Measurements from ENCODE around the gene GATM. TPM values are rescaled to one million over a fixed set of nuclear protein-coding genes. Genes with fewer than 3 reads are reported as not detected.

The GATM gene
- total and polyA plus RNA-seq, 2 experiments from 2014 or later, result 87.6 to 268 TPM

DNA sequence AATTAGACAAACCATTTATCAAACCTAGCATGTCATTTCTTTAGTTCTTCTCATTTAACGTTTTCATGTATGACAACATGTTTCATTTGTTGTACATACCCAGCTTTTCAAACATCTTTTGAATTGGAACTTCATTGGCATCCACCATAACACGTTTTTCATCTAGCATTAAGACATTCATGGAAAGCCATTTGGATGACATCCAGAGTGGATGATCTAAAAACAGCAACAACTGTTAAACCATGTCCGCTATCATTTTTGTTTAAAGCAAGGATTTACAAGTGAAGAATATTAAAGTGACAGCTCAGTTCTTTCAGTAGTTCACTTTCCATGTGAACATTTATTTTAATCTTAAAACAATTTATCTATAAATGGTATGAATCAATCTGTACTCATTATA is 14.5 kb downstream of the GATM start:
- no peaks in the 10 kb centered on the region for H3K9me3 ChIP-seq (ENCODE audit: low read depth)
- no peaks in the 10 kb centered on the region for H3K9me2 ChIP-seq (replicated peaks; ENCODE audit: insufficient read depth)
- H3K4me2 ChIP-seq, result no peak overlapping the region
- no peaks in the 10 kb centered on the region for H3K4me1 ChIP-seq (ENCODE audit: insufficient read depth)
- no peaks in the 10 kb centered on the region for H3K79me2 ChIP-seq
- no peak overlapping the region for H3K27ac ChIP-seq
- no peaks in the 10 kb centered on the region for H4K20me1 ChIP-seq (ENCODE audit: insufficient read depth, poor library complexity, severe bottlenecking)
- H2AFZ ChIP-seq, result no peak overlapping the region
- TF ChIP-seq EZH2 (IDR thresholded peaks at IDR 0.05; ENCODE audit: borderline replicate concordance), result no peak
- no peak for TF ChIP-seq EZH2phosphoT487 (IDR thresholded peaks at IDR 0.05; ENCODE audit: low read depth, severe bottlenecking, unreplicated experiment)
- TF ChIP-seq CTCF (IDR thresholded peaks at IDR 0.05; ENCODE audit: poor library complexity), result no peak
- H3K36me3 ChIP-seq (replicated peaks; ENCODE audit: insufficient read depth, low read depth), result no peaks in the 10 kb centered on the region
- no peaks in the 10 kb centered on the region for H3K27me3 ChIP-seq
- no peak for DNase-seq (ENCODE audit: low spot score)
- H3K4me3 ChIP-seq, result no peak overlapping the region
- WGBS (ENCODE audit: low lambda C conversion rate, missing lambda C conversion rate), result 66% methylated on average over 3 of the region's 3 CpGs

DNA sequence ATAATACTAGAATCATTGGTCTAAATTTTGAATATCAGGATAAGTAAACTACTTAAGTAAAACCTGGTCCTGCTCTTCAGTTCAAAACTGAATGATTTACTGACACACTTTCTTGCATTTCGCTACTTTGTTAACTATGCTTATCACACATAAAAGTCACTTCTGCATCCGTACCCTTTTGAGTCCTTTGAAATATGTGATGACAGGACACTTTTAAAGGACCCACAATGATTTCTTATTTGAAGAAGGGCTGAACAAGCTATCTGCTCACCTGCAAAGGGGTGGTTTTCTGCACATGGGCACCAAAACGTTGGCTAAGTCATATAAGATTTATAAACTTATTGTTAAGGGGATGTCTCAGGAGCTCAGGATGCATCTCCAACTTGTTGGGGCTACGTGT is 15.0 kb downstream of the GATM start:
- Histone ChIP-seq H3K27ac (no peak overlapping the region), H3K36me3 (replicated peaks; ENCODE audit: insufficient read depth, low read depth) (no peaks in the 10 kb centered on the region)

DNA sequence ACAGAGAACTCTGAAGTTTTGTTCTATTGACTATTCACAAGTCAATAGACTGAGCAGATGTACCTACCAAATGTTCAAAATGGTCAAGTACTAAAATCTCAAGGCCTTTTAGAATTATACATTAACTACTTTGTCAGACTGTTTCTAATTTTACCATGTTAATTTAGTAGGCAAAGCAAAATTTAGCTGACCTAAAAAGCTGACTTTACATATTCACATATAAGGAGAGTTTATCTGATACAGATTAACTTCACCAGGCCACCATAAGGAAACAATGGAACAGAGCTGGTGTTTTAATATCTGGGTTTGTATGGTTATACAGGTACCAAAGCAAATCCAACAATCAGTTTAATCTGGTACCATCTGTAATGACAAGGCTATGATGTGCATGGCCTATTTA is 15.9 kb downstream of the GATM start:
- no peaks in the 10 kb centered on the region for H3K36me3 ChIP-seq (replicated peaks; ENCODE audit: insufficient read depth, low read depth)

More for the DNA sequence above, 15.0 kb downstream of the GATM start:
- Histone ChIP-seq H4K20me1 (ENCODE audit: insufficient read depth, poor library complexity, severe bottlenecking) (no peaks in the 10 kb centered on the region), H3K9me3 (ENCODE audit: low read depth) (no peaks in the 10 kb centered on the region), H3K4me3 (no peak overlapping the region), H3K79me2 (no peaks in the 10 kb centered on the region), H3K4me1 (ENCODE audit: insufficient read depth) (no peaks in the 10 kb centered on the region), H3K27me3 (no peaks in the 10 kb centered on the region), H2AFZ (no peak overlapping the region), H3K4me2 (no peak overlapping the region), H3K9me2 (replicated peaks; ENCODE audit: insufficient read depth) (no peaks in the 10 kb centered on the region)
- 90% methylated on average over 4 of the region's 4 CpGs for WGBS (ENCODE audit: low lambda C conversion rate, missing lambda C conversion rate)
- no peak for DNase-seq (ENCODE audit: low spot score)
- no peak for TF ChIP-seq CTCF (IDR thresholded peaks at IDR 0.05; ENCODE audit: poor library complexity)
- TF ChIP-seq EZH2phosphoT487 (IDR thresholded peaks at IDR 0.05; ENCODE audit: low read depth, severe bottlenecking, unreplicated experiment), result no peak
- TF ChIP-seq EZH2 (IDR thresholded peaks at IDR 0.05; ENCODE audit: borderline replicate concordance), result no peak

DNA sequence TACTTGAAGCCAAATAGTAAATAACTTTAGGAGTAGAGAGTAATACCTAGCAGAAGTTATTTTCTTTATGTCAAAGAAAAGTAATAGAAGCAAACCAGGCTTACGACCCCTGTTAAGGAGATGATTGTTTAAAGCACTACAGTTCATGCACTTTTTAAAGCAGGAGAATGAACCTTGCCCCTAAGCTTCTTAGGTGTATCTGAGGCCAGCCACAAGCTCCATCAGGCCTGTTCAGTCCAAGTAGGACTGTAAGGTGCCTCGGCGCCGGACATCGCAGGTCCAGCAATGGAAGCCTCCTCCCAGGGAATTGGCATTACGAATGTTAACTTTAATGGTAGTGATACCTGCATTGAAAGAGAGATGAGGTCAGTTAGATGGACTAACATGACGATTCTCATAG is 16.5 kb downstream of the GATM start:
- H3K27ac ChIP-seq, result no peak overlapping the region
- DNase-seq (ENCODE audit: low spot score), result no peak
- no peaks in the 10 kb centered on the region for H3K4me1 ChIP-seq (ENCODE audit: insufficient read depth)
- no peak for TF ChIP-seq CTCF (IDR thresholded peaks at IDR 0.05; ENCODE audit: poor library complexity)
- TF ChIP-seq EZH2 (IDR thresholded peaks at IDR 0.05; ENCODE audit: borderline replicate concordance), result no peak
- no peak for TF ChIP-seq EZH2phosphoT487 (IDR thresholded peaks at IDR 0.05; ENCODE audit: low read depth, severe bottlenecking, unreplicated experiment)
- H3K79me2 ChIP-seq, result no peaks in the 10 kb centered on the region
- H3K9me2 ChIP-seq (replicated peaks; ENCODE audit: insufficient read depth), result no peaks in the 10 kb centered on the region
- H3K36me3 ChIP-seq (replicated peaks; ENCODE audit: insufficient read depth, low read depth), result no peaks in the 10 kb centered on the region
- H3K9me3 ChIP-seq (ENCODE audit: low read depth), result no peaks in the 10 kb centered on the region
- no peak overlapping the region for H3K4me3 ChIP-seq
- no peaks in the 10 kb centered on the region for H3K27me3 ChIP-seq
- H2AFZ ChIP-seq, result no peak overlapping the region
- WGBS (ENCODE audit: low lambda C conversion rate, missing lambda C conversion rate), result 91% methylated on average over 7 of the region's 7 CpGs
- no peaks in the 10 kb centered on the region for H4K20me1 ChIP-seq (ENCODE audit: insufficient read depth, poor library complexity, severe bottlenecking)
- H3K4me2 ChIP-seq, result no peak overlapping the region

More for the DNA sequence above, 15.9 kb downstream of the GATM start:
- H2AFZ ChIP-seq, result no peak overlapping the region
- H3K9me3 ChIP-seq (ENCODE audit: low read depth), result no peaks in the 10 kb centered on the region
- no peak overlapping the region for H3K4me2 ChIP-seq
- H3K79me2 ChIP-seq, result no peaks in the 10 kb centered on the region
- no peaks in the 10 kb centered on the region for H4K20me1 ChIP-seq (ENCODE audit: insufficient read depth, poor library complexity, severe bottlenecking)
- no peak overlapping the region for H3K4me3 ChIP-seq
- H3K27ac ChIP-seq, result no peak overlapping the region
- no peaks in the 10 kb centered on the region for H3K9me2 ChIP-seq (replicated peaks; ENCODE audit: insufficient read depth)
- no peaks in the 10 kb centered on the region for H3K27me3 ChIP-seq
- no peaks in the 10 kb centered on the region for H3K4me1 ChIP-seq (ENCODE audit: insufficient read depth)
- no peak for DNase-seq (ENCODE audit: low spot score)
- TF ChIP-seq EZH2phosphoT487 (IDR thresholded peaks at IDR 0.05; ENCODE audit: low read depth, severe bottlenecking, unreplicated experiment), result no peak
